Fibroblast of lung (primary cell): ENCODE results near the gene RPUSD2. TPM values are rescaled to one million over a fixed set of nuclear protein-coding genes. Genes with fewer than 3 reads are reported as not detected.

Experiments
- DNase-seq, 2 donors: peaks; one replicate each; pipeline versions ENCODE4 v3.0.0 to v3.0.0-alpha.2; 2010; ENCODE audit warnings: low read depth in 2 of 2
- H2AFZ ChIP-seq: 2 replicates; pipeline ENCODE4 v1.5.1; 2012; ENCODE audit warnings: low read length, control low read depth, inconsistent platforms
- H3K27ac ChIP-seq: 2 replicates; pipeline ENCODE4 v1.5.1; 2011; ENCODE audit warnings: low read length, control low read depth; ENCODE audit not compliant: insufficient read depth
- H3K27me3 ChIP-seq: 2 replicates; pipeline ENCODE4 v1.5.1; 2011; ENCODE audit warnings: mild to moderate bottlenecking, low read length; ENCODE audit not compliant: control insufficient read depth, insufficient read depth
- H3K36me3 ChIP-seq: 2 replicates; pipeline ENCODE4 v1.5.1; 2011; ENCODE audit warnings: low read length; ENCODE audit not compliant: control insufficient read depth, insufficient read depth
- H3K4me1 ChIP-seq: 2 replicates; pipeline ENCODE4 v1.5.1; 2011; ENCODE audit warnings: low read length; ENCODE audit not compliant: control insufficient read depth, insufficient read depth; ENCODE audit errors: extremely low read depth
- H3K4me2 ChIP-seq: 2 replicates; pipeline ENCODE4 v1.5.1; 2011; ENCODE audit warnings: low read length, control low read depth; ENCODE audit not compliant: insufficient read depth; ENCODE audit errors: extremely low read depth
- H3K4me3 ChIP-seq, 4 experiments: fragments of 200-600 bp in 1 of 4; sonication (generic) in 1 of 4; replicated peaks in 1 of 4; 2 replicates each; pipeline ENCODE4 v1.5.1; 2011 to 2016; ENCODE audit warnings: low read length in 4 of 4, low read depth in 3 of 4, mild to moderate bottlenecking in 3 of 4, control low read depth in 2 of 4, inconsistent platforms in 1 of 4, mixed read lengths in 1 of 4; ENCODE audit not compliant: insufficient read depth in 1 of 4; ENCODE audit errors: control extremely low read depth in 1 of 4
- H3K79me2 ChIP-seq: 2 replicates; pipeline ENCODE4 v1.5.1; 2012; ENCODE audit warnings: mild to moderate bottlenecking, low read length, inconsistent platforms; ENCODE audit not compliant: control insufficient read depth, insufficient read depth
- H3K9ac ChIP-seq: 2 replicates; pipeline ENCODE4 v1.5.1; 2011; ENCODE audit warnings: mild to moderate bottlenecking, low read length, control low read depth; ENCODE audit not compliant: insufficient read depth
- H3K9me3 ChIP-seq: 2 replicates; pipeline ENCODE4 v1.5.1; 2012; ENCODE audit warnings: low read depth, low read length; ENCODE audit not compliant: control insufficient read depth, insufficient read depth
- H4K20me1 ChIP-seq: 2 replicates; pipeline ENCODE4 v1.5.1; 2011; ENCODE audit warnings: low read length; ENCODE audit not compliant: control insufficient read depth, insufficient read depth; ENCODE audit errors: extremely low read depth
- CTCF ChIP-seq, 2 donors: IDR thresholded peaks in 1 of 2; conservative IDR thresholded peaks in 1 of 2; 1 replicate in 1 of 2; 2 replicates in 1 of 2; pipeline ENCODE4 v1.5.1; 2011 to 2012; ENCODE audit warnings: low read length in 2 of 2, control low read depth in 1 of 2, inconsistent platforms in 1 of 2, low read depth in 1 of 2, mild to moderate bottlenecking in 1 of 2
- EZH2 ChIP-seq: IDR thresholded peaks from 2 replicates; pipeline ENCODE4 v1.5.1; 2012; ENCODE audit warnings: low read length, control low read depth, mild to moderate bottlenecking; ENCODE audit errors: missing control alignments
- polyA plus RNA-seq, 2 donors: library from polyadenylated mRNA; depleted of rRNA in 1 of 2; stranded (reverse) in 1 of 2; unstranded in 1 of 2; fragments of >200 nt; gene quantifications; 2 replicates each; pipeline ENCODE4 v1.2.1, GENCODE V29; 2011 to 2012; ENCODE audit warnings: missing spikeins in 1 of 2
- total RNA-seq: library from RNA; depleted of rRNA; stranded (reverse); fragments of >200 nt; gene quantifications from 2 replicates; pipeline ENCODE4 v1.2.1, GENCODE V29; 2014

The RPUSD2 gene
- total and polyA plus RNA-seq, 2 donors (not counting 1 experiment from before 2014, with no cell fraction given): 4.9 to 11.6 TPM

GRCh38 chr15:40536501-40536900 lies 32.6 kb upstream of the RPUSD2 start:
- Histone ChIP-seq H3K79me2 (no peaks in the 10 kb centered on the region), H3K27me3 (no peaks in the 10 kb centered on the region), H2AFZ (no peak overlapping the region), H3K4me3 (no peak overlapping the region), H3K9me3 (no peaks in the 10 kb centered on the region), H3K4me2 (no peak overlapping the region), H3K36me3 (no peaks in the 10 kb centered on the region), H3K4me1 (no peaks in the 10 kb centered on the region), H4K20me1 (no peaks in the 10 kb centered on the region), H3K9ac (no peak overlapping the region), H3K27ac (no peak overlapping the region)
- TF ChIP-seq EZH2 (no peak), CTCF (conservative IDR thresholded peaks at IDR 0.05 in 1 of 2, IDR thresholded peaks at IDR 0.05 in 1 of 2; ENCODE audit: low read depth in 1 of 2, low read length in 2 of 2) (no peak)
- peak; percentile 49 to 90 for DNase-seq

GRCh38 chr15:40538976-40539375 lies 30.1 kb upstream of the RPUSD2 start:
- H3K9ac ChIP-seq: no peak overlapping the region
- no peak overlapping the region for H3K27ac ChIP-seq
- no peaks in the 10 kb centered on the region for H3K9me3 ChIP-seq
- no peak overlapping the region for H2AFZ ChIP-seq
- no peak for DNase-seq
- no peaks in the 10 kb centered on the region for H3K79me2 ChIP-seq
- TF ChIP-seq CTCF (conservative IDR thresholded peaks at IDR 0.05 in 1 of 2, IDR thresholded peaks at IDR 0.05 in 1 of 2; ENCODE audit: low read depth in 1 of 2, low read length in 2 of 2): no peak
- TF ChIP-seq EZH2: no peak
- H3K4me1 ChIP-seq: no peaks in the 10 kb centered on the region
- H4K20me1 ChIP-seq: no peaks in the 10 kb centered on the region
- no peak overlapping the region for H3K4me3 ChIP-seq
- no peaks in the 10 kb centered on the region for H3K27me3 ChIP-seq
- no peak overlapping the region for H3K4me2 ChIP-seq
- no peaks in the 10 kb centered on the region for H3K36me3 ChIP-seq

GRCh38 chr15:40543082-40543481 lies 26.0 kb upstream of the RPUSD2 start:
- no peaks in the 10 kb centered on the region for H4K20me1 ChIP-seq
- no peak overlapping the region for H3K9ac ChIP-seq
- H3K9me3 ChIP-seq: no peaks in the 10 kb centered on the region
- no peak for DNase-seq
- H3K27ac ChIP-seq: no peak overlapping the region
- H3K36me3 ChIP-seq: no peaks in the 10 kb centered on the region
- no peak overlapping the region for H3K4me2 ChIP-seq
- TF ChIP-seq EZH2 (no peak), CTCF (conservative IDR thresholded peaks at IDR 0.05 in 1 of 2, IDR thresholded peaks at IDR 0.05 in 1 of 2; ENCODE audit: low read depth in 1 of 2, low read length in 2 of 2) (no peak)
- H3K4me1 ChIP-seq: no peaks in the 10 kb centered on the region
- H2AFZ ChIP-seq: no peak overlapping the region
- no peaks in the 10 kb centered on the region for H3K79me2 ChIP-seq
- no peaks in the 10 kb centered on the region for H3K27me3 ChIP-seq
- H3K4me3 ChIP-seq: no peak overlapping the region
